NCI-H524 treated with DMSO at 0.1 percent for 48 hours (cell line): ENCODE results near the gene ZNF407.

Experiments
- DNase-seq: peaks from one replicate; lab custom pipeline; 2025; lab: John Stamatoyannopoulos, UW

ZNF407 gene

GRCh38 chr18:74722237-74722636 is 124.6 kb downstream of the ZNF407 start:
- DNase-seq: no peak

GRCh38 chr18:74724186-74724585 is 126.5 kb downstream of the ZNF407 start:
- DNase-seq: no peak

- DNase-seq: no peak
Measured at GRCh38 chr18:74725690-74726089, 128.0 kb downstream of the ZNF407 start.

- DNase-seq: no peak
Measured at GRCh38 chr18:74728586-74728985, 130.9 kb downstream of the ZNF407 start.

GRCh38 chr18:74731097-74731496 is 133.4 kb downstream of the ZNF407 start:
- DNase-seq: no peak

GRCh38 chr18:74732380-74732779 is 134.7 kb downstream of the ZNF407 start:
- DNase-seq: no peak

- DNase-seq: no peak
Measured at GRCh38 chr18:74733598-74733997, 135.9 kb downstream of the ZNF407 start.

- DNase-seq: no peak
Measured at GRCh38 chr18:74734013-74734444, 136.4 kb downstream of the ZNF407 start.

- no peak for DNase-seq
Measured at GRCh38 chr18:74739926-74740325, 142.3 kb downstream of the ZNF407 start.

- DNase-seq: no peak
Measured at GRCh38 chr18:74742573-74743243, 145.0 kb downstream of the ZNF407 start.

GRCh38 chr18:74745633-74746403 is 148.1 kb downstream of the ZNF407 start:
- no peak for DNase-seq

GRCh38 chr18:74748809-74749208 is 151.1 kb downstream of the ZNF407 start:
- DNase-seq: no peak

- no peak for DNase-seq
Measured at GRCh38 chr18:74758995-74759394, 161.3 kb downstream of the ZNF407 start.

- DNase-seq: no peak
Measured at GRCh38 chr18:74760026-74760425, 162.4 kb downstream of the ZNF407 start.

GRCh38 chr18:74760436-74760835 is 162.8 kb downstream of the ZNF407 start:
- no peak for DNase-seq

GRCh38 chr18:74766251-74766650 is 168.6 kb downstream of the ZNF407 start:
- DNase-seq: no peak

- no peak for DNase-seq
Measured at GRCh38 chr18:74768096-74768495, 170.4 kb downstream of the ZNF407 start.

GRCh38 chr18:74773171-74773624 is 175.5 kb downstream of the ZNF407 start:
- no peak for DNase-seq

- no peak for DNase-seq
Measured at GRCh38 chr18:74774486-74774885, 176.8 kb downstream of the ZNF407 start.

- no peak for DNase-seq
Measured at GRCh38 chr18:74775239-74775638, 177.6 kb downstream of the ZNF407 start.

GRCh38 chr18:74778191-74778847 is 180.6 kb downstream of the ZNF407 start:
- no peak for DNase-seq

- no peak for DNase-seq
Measured at GRCh38 chr18:74784752-74785151, 187.1 kb downstream of the ZNF407 start.

GRCh38 chr18:74785632-74786031 is 188.0 kb downstream of the ZNF407 start:
- no peak for DNase-seq
